ENCODE data around the gene RNF130.
A peak's percentile ranks its signal among the peaks of the same experiment; 100 is the strongest.

Gene RNF130

DNA sequence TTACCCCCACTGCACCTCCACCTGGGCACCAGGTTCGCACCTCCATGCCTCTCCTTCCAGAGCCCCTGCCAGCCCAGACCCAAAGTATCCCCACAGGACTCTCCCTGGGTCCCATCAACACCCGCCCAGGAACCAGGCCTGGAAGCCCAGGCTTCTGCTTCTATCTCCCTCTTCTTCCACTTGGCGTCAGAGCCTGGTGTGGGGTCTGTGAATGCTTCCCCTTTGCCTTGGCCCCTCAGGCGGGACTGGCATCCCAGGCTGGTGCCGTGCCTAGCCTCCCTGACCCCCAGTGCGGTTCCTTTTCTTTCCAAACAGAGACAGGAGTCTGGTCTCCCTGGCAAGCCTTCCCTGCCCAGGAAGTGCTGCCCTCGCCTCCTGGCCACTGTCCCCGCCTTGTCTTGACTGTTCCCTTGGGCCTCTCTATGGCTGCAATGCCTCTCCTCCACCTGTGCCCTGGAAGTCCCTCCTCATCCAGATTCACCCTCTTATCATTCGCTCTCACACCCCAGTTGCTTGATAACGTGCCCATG, 156.1 kb downstream of the RNF130 start:
- no peak for DNase-seq (ENCODE audit: low read depth)

- no peak for DNase-seq (ENCODE audit: low read depth)
Measured at GRCh38 chr5:179914032-179914755, 157.4 kb downstream of the RNF130 start.

DNA sequence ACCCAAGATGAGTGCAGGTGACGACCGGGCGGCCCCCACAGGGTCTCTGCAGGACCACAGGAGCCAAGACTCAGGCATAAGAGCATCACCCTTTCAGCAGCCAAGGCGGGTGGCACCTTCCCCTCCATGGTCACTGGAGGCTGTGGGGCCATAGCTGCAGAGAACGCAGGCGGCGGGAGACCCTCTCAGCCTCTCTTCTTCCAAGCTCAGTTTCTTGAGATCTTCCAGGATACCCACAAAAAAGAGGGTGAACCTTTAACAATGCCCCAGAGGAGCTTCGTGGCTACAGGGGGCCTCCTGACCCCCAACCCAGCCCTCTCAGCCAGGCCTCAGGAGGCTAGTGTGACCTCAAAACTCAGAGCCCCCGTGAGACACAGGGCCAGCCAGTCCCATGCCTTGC, 158.1 kb downstream of the RNF130 start:
- DNase-seq (ENCODE audit: low read depth) = no peak

GRCh38 chr5:179912951-179913350, 158.6 kb downstream of the RNF130 start:
- no peak for DNase-seq (ENCODE audit: low read depth)

DNA sequence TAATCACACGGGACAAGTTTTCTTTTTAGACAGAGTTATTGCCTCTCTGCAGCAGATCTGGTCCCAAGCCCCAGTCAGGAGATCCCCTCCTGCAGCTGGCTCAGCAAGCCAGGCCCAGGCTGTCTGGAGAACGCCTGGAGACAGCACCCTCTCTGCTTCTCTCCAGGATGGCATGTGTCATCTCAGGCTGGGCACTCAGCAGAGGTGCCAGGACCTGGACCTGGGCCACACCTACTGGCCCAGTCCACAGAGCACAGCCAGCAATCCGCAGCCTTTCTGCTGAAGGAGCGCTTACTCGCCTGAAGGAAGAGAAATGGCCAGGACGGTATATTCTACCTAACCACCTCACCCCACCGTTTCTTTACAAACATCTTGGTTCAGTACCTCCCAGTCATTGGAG, 159.2 kb downstream of the RNF130 start:
- no peak for DNase-seq (ENCODE audit: low read depth)

DNA sequence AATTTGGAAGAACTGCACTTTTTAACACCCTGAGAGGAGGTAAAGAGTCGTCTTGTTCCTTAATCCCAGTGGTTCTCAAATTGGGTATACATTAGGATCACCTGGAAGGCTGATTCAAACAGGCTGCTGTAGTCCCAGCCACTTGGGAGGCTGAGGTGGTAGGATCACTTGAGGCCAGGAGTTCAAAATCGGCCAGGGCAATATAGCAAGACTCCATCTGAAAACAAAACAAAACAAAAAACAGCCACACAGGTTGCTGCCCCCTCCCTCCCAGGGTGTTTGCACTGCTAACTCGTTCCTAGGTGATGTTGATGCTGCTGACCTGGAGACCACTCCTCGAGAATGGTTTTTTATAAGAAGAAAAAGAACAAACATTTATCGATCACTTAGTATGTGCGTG, 162.3 kb downstream of the RNF130 start:
- DNase-seq (ENCODE audit: low read depth) = no peak

GRCh38 chr5:179908528-179908927, 163.0 kb downstream of the RNF130 start:
- no peak for DNase-seq (ENCODE audit: low read depth)

GRCh38 chr5:179907556-179908324, 163.8 kb downstream of the RNF130 start, which contains the start of gene TBC1D9B:
TBC1D9B (minus strand) TSS chr5:179907897; CDS start chr5:179907821, 76 bp downstream.
- peak; percentile 69 for DNase-seq (ENCODE audit: low read depth)

- DNase-seq (ENCODE audit: low read depth) = no peak
Measured at GRCh38 chr5:179906795-179907555, 164.6 kb downstream of the RNF130 start.

DNA sequence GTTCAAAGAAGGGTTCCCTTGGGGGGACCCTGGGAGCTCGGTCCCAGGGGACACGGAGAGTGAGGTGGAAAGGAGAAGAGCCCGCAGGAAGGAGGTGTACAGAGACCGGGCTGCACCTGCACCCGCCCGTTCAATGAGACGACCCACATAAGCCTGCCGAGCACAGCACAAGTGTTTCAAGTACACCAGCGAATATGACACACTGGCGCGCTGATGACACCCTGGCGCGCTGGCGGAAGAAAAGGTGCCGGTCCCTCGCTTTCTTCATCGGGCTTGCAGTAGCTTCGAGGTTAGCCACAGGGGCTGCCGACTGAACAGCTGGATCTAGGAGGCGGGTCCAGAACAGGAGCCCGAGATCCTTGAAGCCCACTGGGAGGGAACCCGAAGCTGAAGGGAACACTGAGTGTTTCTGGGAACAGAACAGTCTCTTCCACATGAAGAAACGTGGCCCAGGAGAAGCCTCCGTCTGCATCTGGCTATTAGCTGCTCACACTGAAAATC, 165.2 kb downstream of the RNF130 start:
- DNase-seq (ENCODE audit: low read depth) = no peak

DNA sequence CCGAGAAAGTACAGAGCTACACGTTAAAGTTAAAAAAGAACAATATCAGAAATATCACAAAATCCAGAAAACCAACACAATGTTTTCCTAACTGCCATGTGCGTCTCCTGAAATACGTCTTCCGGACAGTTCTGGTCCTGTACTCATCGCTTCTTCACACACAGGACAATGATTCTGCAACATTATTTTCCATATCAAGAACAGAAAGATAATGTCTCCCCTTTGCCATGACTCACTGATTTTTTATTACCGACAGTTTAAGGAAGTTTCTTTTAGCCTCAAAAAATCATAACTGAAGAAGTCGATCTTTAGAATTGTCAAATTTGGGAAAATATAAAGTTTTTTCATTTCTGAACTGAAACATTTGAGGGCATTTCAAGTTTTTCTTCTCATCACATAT, 166.4 kb downstream of the RNF130 start:
- no peak for DNase-seq (ENCODE audit: low read depth)

All from T-helper 22 cell (primary cell).